Adipose tissue (tissue), 3 donors: ENCODE results near the gene KIF1B. TPM values are rescaled to one million over a fixed set of nuclear protein-coding genes. Genes with fewer than 3 reads are reported as not detected.
"Not testable (repeated sequence)": the region's sequence is repeated elsewhere in the genome, so short reads cannot be mapped to it uniquely, and the experiment has no call there.

Source experiments
- H3K27ac ChIP-seq: one replicate; pipeline ENCODE4 v1.5.1; 2013; ENCODE audit warnings: low read depth, low read length
- WGBS, 3 donors: extraction: QIAGEN DNeasy Blood & Tissue Kit; methylation state at CpG; one replicate each; pipeline ENCODE4 v1.1.7; 2013; 5-methylcytosine and 5-hydroxymethylcytosine counted together
- polyA plus RNA-seq, 3 donors: library from polyadenylated mRNA; stranded (reverse); fragments of 200-250 nt; gene quantifications; one replicate each; pipeline ENCODE4 v1.2.3, GENCODE V29; 2013
- donor health status: healthy with polysubstance abuse.
- donor health status: Bipolar disorder and iron deficiency.
- donor health status: healthy.

The KIF1B gene
- polyA plus RNA-seq, 3 donors, result 9.1 to 10.5 (median 9.2) TPM

DNA sequence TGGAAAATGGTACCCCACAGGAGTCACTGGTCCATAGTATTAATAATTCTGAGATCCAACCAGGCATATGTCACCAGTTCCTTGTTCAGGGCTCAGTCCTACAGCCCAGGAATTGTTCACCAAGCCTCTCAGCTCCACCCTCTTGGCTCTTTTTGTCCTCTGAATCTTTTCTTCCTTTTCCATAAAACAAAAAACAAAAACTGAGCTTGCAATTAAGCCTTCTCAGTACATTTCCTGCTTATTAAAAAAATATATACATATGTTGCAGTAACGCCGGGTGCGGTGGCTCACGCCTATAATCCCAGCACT, 23.4 kb upstream of the KIF1B start:
- no peak overlapping the region for H3K27ac ChIP-seq
- 97 to 98% (median 97%) methylated on average over 4 of the region's 4 CpGs for WGBS, 3 donors

- no peak overlapping the region for H3K27ac ChIP-seq
- WGBS, 3 donors, result 94 to 96% (median 95%) methylated on average over 2 of the region's 2 CpGs
Measured at GRCh38 chr1:10188133-10188650, 22.2 kb upstream of the KIF1B start.

GRCh38 chr1:10189659-10190058, 20.7 kb upstream of the KIF1B start:
- 56% methylated on average over 4 of the region's 4 CpGs for WGBS, 3 donors
- H3K27ac ChIP-seq, result no peak overlapping the region

GRCh38 chr1:10192263-10192662, 18.1 kb upstream of the KIF1B start:
- 82 to 90% (median 84%) methylated on average over 5 of the region's 5 CpGs for WGBS, 3 donors
- H3K27ac ChIP-seq, result no peak overlapping the region

DNA sequence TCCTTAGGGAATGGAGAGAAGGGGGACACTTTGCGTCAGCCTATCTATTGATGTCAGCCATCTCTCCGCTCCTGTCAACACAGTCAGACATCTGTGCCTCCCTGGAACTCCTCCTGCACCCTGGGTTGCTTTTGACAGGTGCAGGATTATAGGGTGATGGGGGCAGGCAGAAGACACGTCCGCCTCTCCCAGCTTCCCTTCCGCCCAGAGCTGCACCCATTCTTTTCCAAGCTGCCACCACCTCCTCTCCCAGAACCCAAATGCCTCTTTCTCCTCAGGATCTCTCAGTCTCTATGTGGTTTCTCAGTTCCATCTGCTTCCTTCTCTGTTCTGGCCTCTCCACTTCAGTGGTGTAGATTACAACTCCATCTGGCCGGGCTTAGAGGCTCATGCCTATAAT, 17.1 kb upstream of the KIF1B start:
- 74 to 81% (median 77%) methylated on average over 6 of the region's 6 CpGs for WGBS, 3 donors
- no peak overlapping the region for H3K27ac ChIP-seq

- H3K27ac ChIP-seq, result no peak overlapping the region
- WGBS, 3 donors, result 82 to 96% (median 84%) methylated on average over 5 to 6 of the region's 6 CpGs
Measured at GRCh38 chr1:10195570-10195969, 14.8 kb upstream of the KIF1B start.

DNA sequence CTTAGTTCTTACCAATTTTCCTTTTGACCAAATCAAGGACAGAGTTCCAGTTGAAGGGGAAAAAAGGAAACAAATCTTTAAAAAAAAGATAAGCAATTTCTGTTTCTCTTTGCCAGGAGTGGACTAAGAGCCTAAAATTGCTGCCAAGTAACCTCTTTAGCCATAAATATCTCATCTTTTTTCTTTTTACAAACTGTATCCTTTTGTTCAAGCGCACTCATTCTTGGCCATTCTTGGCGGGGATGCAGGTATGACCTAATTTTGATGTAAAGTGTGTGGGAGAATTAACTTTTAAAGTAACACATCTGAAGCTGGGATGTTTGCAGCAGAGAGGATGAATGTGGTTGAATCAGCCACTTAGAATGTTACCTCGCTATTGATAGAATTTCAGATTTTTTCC, 13.4 kb upstream of the KIF1B start:
- 47 to 62% (median 52%) methylated on average over 3 of the region's 3 CpGs for WGBS, 3 donors
- H3K27ac ChIP-seq, result no peak overlapping the region

GRCh38 chr1:10200620-10201019, 9.8 kb upstream of the KIF1B start:
- 89 to 94% (median 94%) methylated on average over 4 of the region's 4 CpGs for WGBS, 3 donors
- no peak overlapping the region for H3K27ac ChIP-seq

DNA sequence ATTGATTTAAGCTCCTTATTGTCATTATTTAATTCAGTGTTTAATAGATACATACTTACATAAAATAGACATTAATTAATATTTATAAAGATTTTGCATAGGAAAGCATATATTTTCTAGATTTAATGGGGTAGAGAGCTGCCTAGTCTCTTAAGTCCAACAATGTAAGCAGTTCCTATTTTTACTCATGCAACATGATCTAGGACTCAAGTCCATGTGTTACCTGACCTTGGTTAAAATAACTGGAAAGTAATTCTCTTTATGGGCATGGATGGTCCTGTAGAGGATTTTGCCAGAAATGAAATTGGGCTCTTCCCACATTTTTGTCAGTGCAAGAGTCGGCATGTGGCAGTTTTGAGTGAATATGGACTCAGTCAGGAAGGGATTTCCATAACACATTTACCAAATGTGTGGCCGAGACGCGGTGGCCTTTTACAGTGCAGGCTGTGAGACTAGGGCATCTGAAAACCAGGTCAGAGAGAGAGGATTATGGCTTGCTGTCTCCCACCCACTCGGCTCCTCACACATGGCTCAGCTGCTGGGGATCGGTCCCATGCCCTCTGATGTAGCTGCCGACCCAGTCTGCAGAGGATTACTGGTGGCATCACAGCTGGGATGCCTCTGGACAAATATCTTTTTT, 6.2 kb upstream of the KIF1B start:
- no peak overlapping the region for H3K27ac ChIP-seq
- 74 to 83% (median 76%) methylated on average over 7 of the region's 7 CpGs for WGBS, 3 donors

DNA sequence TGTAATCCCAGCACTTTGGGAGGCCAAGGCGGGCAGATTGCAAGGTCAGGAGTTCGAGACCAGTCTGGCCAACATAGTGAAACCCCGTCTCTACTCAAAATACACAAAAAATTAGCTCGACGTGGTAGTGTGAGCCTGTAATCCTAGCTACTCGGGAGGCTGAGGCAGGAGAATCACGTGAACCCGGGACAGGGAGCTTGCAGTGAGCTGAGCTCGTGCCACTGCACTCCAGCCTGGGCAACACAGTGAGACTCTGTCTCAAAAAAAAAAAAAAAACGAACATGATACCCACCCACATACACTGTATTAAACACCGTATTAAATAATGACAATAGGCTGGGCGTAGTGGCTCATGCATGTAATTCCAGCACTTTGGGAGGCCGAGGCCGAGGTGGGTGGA, 5.2 kb upstream of the KIF1B start:
- H3K27ac ChIP-seq, result not testable (repeated sequence)
- WGBS, 3 donors, result 84 to 87% (median 85%) methylated on average over 14 of the region's 14 CpGs

- no peak overlapping the region for H3K27ac ChIP-seq
- WGBS, 3 donors, result 85 to 96% (median 94%) methylated on average over 3 of the region's 3 CpGs
Measured at GRCh38 chr1:10207810-10208209, 2.6 kb upstream of the KIF1B start.

GRCh38 chr1:10208537-10208936, 1.8 kb upstream of the KIF1B start:
- 63 to 87% (median 69%) methylated on average over 11 of the region's 11 CpGs for WGBS, 3 donors
- no peak overlapping the region for H3K27ac ChIP-seq

DNA sequence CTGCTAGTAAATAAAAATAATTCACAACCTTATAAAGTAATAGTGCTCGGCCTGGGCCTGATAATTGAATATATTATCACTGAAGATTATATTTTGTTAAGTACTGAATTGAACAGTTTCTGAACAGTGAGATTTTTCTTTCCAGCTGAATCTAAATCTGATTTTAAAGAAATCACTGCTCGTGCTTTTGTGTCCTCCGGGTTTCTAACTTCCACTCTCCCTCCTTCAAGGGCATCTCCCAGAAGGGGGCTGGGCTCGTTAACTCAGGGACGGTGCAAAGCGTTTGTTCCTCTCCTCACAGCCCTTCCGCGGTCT, 823 bp upstream of the KIF1B start:
- whole genome bisulfite sequencing, 3 donors, result 3 to 7% (median 4%) methylated on average over 8 of the region's 8 CpGs
- peak overlapping the region; percentile 96 for H3K27ac ChIP-seq

GRCh38 chr1:10210841-10211804, 753 bp downstream of the KIF1B start:
- H3K27ac ChIP-seq, result peak overlapping the region; percentile 96
- 1 to 2% (median 2%) methylated on average over 45 to 67 of the region's 69 CpGs for WGBS, 3 donors

DNA sequence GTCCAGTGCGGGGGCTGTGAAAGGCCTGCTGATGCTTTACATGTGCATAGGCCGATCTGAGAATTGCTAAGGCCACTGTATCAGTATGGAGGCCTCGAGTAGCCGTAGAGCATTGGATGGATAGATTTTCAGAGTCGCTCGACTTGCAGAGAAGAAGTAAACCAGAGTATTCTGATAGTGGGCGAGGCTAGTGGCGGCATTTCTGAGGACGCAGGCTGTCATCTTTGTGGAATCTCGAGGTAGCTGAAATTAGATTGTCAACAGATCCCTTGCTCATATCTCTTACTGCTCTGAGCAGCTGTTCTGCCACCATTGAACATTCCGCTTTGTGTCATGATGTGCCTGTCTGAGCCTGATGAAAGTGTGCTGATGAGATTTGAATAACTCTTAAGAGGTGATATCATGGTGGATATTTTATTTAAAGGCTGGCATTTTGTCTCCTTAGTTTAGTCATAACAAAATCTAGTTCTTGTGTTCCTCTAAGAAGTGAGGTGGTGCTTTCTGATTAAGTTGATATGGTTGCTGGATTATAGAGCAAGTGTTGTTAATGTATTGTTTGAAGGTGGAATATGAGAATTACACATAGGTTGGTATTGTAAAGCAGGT, 1.5 kb downstream of the KIF1B start:
- H3K27ac ChIP-seq, result no peak overlapping the region
- 36 to 45% (median 38%) methylated on average over 11 of the region's 11 CpGs for WGBS, 3 donors

GRCh38 chr1:10212476-10212875, 2.1 kb downstream of the KIF1B start:
- H3K27ac ChIP-seq, result no peak overlapping the region
- WGBS, 3 donors, result 89 to 92% (median 92%) methylated on average over 1 of the region's 1 CpG

DNA sequence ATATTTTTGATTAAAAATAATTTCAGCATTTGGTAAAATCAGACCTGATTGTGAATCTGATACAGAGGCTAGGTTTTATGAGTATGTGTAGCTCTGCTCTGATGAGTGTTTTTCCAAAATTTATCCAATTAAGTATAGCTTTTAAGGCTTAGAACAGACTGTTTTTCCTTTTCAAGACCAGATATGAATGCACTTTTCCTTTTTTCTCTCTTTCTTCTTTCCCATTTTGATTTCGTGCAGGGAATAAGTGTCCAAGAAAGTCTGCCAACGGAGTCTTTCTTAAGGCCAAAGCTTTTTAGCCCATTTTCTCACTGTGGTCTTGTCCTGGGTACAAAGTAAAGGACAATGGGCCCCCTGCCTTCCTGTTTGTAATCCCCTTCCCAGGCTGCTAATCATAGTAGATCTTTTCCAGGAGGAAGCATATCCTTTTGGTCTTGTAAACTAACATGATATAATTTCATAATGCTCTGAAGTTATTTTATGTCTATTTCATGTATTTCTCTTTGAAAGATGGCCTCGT, 2.9 kb downstream of the KIF1B start:
- H3K27ac ChIP-seq, result no peak overlapping the region
- 49 to 71% (median 61%) methylated on average over 3 of the region's 3 CpGs for WGBS, 3 donors

DNA sequence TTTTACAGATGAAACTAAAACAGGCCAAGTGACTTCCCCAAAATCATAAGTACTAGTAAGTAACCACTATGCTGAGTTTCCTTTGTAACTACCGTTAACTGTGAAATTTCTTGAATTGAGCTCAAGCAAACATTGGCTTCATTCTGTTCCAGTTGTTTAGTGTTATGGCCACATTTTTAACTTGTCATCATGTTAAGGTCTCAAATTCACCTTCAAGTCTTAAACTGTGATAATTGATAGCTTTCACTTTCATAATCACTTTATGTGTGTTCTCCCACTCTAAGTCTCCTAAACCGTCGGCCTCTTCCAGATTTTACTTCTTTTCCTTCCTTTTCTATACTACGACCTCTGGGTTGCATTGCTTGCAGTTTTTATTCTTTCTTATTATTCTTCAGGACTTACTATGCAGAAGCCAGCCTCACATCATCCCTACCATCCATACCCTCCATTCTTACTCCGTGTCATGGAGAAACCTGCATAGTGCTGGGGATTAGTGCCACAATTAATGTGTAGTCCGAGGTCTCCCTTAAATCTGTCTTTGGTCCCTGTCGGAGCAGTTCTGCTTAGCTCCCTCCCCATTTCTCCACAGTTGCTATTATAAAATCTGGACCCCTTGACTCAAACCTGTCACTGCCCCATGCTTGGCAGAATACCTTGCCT, 5.8 kb downstream of the KIF1B start:
- H3K27ac ChIP-seq, result no peak overlapping the region
- WGBS, 3 donors, result 51 to 78% (median 57%) methylated on average over 7 of the region's 7 CpGs
